Liver (tissue), 3 donors: ENCODE measurements around the gene SP4.

Source experiments
- GABPA ChIP-seq, 2 donors: IDR thresholded peaks in 1 of 2; conservative IDR thresholded peaks in 1 of 2; 2 replicates each; pipeline ENCODE4 v1.6.1; 2016; ENCODE audit warnings: antibody characterized with exemption in 2 of 2, mild to moderate bottlenecking in 1 of 2, moderate library complexity in 1 of 2
- TF ChIP-seq, protein P1 (sequence below): fragments of 150-350 bp; IDR thresholded peaks from 2 replicates; pipeline ENCODE4 v1.5.1; 2017; ENCODE audit warnings: improper control_type of control experiment, low read depth, low read length; ENCODE audit not compliant: missing input control
- TF ChIP-seq, protein P2 (sequence below): IDR thresholded peaks from 2 replicates; pipeline ENCODE4 v1.6.1; 2016; ENCODE audit warnings: antibody characterized with exemption
- TF ChIP-seq, protein P3 (sequence below): IDR thresholded peaks from 2 replicates; pipeline ENCODE4 v1.6.1; 2016; ENCODE audit warnings: antibody characterized with exemption, mild to moderate bottlenecking
- TF ChIP-seq, protein P4 (sequence below): IDR thresholded peaks from 2 replicates; pipeline ENCODE4 v1.6.1; 2016; ENCODE audit warnings: antibody characterized with exemption
- donor health status: healthy.
- donor health status: healthy.

DNA sequence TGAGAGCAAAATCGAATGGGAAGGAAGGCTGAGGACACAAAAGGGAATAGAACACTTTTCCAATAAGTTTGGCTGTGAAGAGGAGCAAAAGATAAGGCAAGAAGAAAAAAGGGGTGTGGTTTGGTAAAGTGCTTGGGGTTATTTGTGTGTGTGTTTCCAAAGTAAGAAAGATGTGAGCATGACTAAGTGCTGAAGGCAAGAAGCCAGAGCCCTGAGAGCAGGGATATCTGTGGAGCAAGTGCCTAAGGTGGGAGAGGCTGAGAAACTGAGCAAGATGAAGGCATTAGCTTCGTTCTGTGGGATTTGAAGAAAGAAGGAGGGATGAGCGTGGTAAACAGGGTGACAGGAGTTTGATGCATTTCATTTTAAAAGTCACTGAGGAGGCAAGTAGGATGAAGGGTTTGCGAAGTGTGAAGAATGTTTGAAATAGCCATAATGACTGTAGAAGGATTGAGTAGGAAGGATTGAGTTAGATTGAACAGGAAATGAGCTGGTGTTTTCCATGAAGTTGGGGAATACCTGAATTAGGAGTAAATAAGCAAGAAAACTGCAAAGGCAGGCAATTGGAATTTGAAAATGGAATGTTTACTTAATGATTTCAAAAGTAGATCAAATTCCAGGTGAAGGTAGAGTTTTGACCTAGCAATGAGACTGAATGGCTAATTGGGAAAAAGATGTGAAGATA, 19.9 kb upstream of the SP4 start:
- TF ChIP-seq, protein P1, sequence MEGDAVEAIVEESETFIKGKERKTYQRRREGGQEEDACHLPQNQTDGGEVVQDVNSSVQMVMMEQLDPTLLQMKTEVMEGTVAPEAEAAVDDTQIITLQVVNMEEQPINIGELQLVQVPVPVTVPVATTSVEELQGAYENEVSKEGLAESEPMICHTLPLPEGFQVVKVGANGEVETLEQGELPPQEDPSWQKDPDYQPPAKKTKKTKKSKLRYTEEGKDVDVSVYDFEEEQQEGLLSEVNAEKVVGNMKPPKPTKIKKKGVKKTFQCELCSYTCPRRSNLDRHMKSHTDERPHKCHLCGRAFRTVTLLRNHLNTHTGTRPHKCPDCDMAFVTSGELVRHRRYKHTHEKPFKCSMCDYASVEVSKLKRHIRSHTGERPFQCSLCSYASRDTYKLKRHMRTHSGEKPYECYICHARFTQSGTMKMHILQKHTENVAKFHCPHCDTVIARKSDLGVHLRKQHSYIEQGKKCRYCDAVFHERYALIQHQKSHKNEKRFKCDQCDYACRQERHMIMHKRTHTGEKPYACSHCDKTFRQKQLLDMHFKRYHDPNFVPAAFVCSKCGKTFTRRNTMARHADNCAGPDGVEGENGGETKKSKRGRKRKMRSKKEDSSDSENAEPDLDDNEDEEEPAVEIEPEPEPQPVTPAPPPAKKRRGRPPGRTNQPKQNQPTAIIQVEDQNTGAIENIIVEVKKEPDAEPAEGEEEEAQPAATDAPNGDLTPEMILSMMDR, result no peak
- TF ChIP-seq, protein P2, sequence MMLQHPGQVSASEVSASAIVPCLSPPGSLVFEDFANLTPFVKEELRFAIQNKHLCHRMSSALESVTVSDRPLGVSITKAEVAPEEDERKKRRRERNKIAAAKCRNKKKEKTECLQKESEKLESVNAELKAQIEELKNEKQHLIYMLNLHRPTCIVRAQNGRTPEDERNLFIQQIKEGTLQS, result no peak
- TF ChIP-seq, protein P3, sequence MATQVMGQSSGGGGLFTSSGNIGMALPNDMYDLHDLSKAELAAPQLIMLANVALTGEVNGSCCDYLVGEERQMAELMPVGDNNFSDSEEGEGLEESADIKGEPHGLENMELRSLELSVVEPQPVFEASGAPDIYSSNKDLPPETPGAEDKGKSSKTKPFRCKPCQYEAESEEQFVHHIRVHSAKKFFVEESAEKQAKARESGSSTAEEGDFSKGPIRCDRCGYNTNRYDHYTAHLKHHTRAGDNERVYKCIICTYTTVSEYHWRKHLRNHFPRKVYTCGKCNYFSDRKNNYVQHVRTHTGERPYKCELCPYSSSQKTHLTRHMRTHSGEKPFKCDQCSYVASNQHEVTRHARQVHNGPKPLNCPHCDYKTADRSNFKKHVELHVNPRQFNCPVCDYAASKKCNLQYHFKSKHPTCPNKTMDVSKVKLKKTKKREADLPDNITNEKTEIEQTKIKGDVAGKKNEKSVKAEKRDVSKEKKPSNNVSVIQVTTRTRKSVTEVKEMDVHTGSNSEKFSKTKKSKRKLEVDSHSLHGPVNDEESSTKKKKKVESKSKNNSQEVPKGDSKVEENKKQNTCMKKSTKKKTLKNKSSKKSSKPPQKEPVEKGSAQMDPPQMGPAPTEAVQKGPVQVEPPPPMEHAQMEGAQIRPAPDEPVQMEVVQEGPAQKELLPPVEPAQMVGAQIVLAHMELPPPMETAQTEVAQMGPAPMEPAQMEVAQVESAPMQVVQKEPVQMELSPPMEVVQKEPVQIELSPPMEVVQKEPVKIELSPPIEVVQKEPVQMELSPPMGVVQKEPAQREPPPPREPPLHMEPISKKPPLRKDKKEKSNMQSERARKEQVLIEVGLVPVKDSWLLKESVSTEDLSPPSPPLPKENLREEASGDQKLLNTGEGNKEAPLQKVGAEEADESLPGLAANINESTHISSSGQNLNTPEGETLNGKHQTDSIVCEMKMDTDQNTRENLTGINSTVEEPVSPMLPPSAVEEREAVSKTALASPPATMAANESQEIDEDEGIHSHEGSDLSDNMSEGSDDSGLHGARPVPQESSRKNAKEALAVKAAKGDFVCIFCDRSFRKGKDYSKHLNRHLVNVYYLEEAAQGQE, result no peak
- TF ChIP-seq, protein P4, sequence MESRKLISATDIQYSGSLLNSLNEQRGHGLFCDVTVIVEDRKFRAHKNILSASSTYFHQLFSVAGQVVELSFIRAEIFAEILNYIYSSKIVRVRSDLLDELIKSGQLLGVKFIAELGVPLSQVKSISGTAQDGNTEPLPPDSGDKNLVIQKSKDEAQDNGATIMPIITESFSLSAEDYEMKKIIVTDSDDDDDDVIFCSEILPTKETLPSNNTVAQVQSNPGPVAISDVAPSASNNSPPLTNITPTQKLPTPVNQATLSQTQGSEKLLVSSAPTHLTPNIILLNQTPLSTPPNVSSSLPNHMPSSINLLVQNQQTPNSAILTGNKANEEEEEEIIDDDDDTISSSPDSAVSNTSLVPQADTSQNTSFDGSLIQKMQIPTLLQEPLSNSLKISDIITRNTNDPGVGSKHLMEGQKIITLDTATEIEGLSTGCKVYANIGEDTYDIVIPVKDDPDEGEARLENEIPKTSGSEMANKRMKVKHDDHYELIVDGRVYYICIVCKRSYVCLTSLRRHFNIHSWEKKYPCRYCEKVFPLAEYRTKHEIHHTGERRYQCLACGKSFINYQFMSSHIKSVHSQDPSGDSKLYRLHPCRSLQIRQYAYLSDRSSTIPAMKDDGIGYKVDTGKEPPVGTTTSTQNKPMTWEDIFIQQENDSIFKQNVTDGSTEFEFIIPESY, result no peak
- TF ChIP-seq GABPA (IDR thresholded peaks at IDR 0.05 in 1 of 2, conservative IDR thresholded peaks at IDR 0.05 in 1 of 2), result no peak
